SIG-M5 treated with dmso at 0.1 percent for 504 hours (cell line): ENCODE results near the gene COQ7.

Experiments
- DNase-seq: peaks from one replicate; lab custom pipeline; 2025; ENCODE audit not compliant: unreplicated experiment; lab: John Stamatoyannopoulos, UW

Gene COQ7

GRCh38 chr16:19067349-19068236 lies at the start of gene COQ7:
Gene COQ7 (plus strand): TSS chr16:19067614. CDS start chr16:19067665, 51 bp downstream.
- peak; percentile 99 for DNase-seq

- no peak for DNase-seq
Measured at GRCh38 chr16:19020689-19021088, 46.7 kb upstream of the COQ7 start.

- DNase-seq = no peak
Measured at GRCh38 chr16:19021747-19022146, 45.7 kb upstream of the COQ7 start.

- DNase-seq = no peak
Measured at GRCh38 chr16:19027416-19027815, 40.0 kb upstream of the COQ7 start.

- no peak for DNase-seq
Measured at GRCh38 chr16:19029980-19030379, 37.4 kb upstream of the COQ7 start.

GRCh38 chr16:19031738-19032137 lies 35.7 kb upstream of the COQ7 start:
- DNase-seq = no peak

GRCh38 chr16:19033761-19034160 lies 33.7 kb upstream of the COQ7 start:
- no peak for DNase-seq

- no peak for DNase-seq
Measured at GRCh38 chr16:19040400-19040799, 27.0 kb upstream of the COQ7 start.

- DNase-seq = no peak
Measured at GRCh38 chr16:19044769-19045168, 22.6 kb upstream of the COQ7 start.

- no peak for DNase-seq
Measured at GRCh38 chr16:19046062-19046461, 21.4 kb upstream of the COQ7 start.

GRCh38 chr16:19062706-19063105 lies 4.7 kb upstream of the COQ7 start:
- DNase-seq = no peak

- no peak for DNase-seq
Measured at GRCh38 chr16:19066988-19067348, 446 bp upstream of the COQ7 start.

GRCh38 chr16:19068237-19068815 lies 912 bp downstream of the COQ7 start:
- no peak for DNase-seq

- peak; percentile 58 for DNase-seq
Measured at GRCh38 chr16:19071811-19072777, 4.7 kb downstream of the COQ7 start.

- DNase-seq = peak; percentile 48
Measured at GRCh38 chr16:19073344-19073743, 5.9 kb downstream of the COQ7 start.

- no peak for DNase-seq
Measured at GRCh38 chr16:19073863-19074262, 6.4 kb downstream of the COQ7 start.

GRCh38 chr16:19075511-19075910 lies 8.1 kb downstream of the COQ7 start:
- DNase-seq = no peak

GRCh38 chr16:19077879-19078278 lies 10.5 kb downstream of the COQ7 start:
- DNase-seq = no peak

- no peak for DNase-seq
Measured at GRCh38 chr16:19083670-19084069, 16.3 kb downstream of the COQ7 start.

- no peak for DNase-seq
Measured at GRCh38 chr16:19084139-19084538, 16.7 kb downstream of the COQ7 start.

GRCh38 chr16:19084879-19085278 lies 17.5 kb downstream of the COQ7 start:
- DNase-seq = no peak
